Measurements from ENCODE around the gene MYG1.

DNA sequence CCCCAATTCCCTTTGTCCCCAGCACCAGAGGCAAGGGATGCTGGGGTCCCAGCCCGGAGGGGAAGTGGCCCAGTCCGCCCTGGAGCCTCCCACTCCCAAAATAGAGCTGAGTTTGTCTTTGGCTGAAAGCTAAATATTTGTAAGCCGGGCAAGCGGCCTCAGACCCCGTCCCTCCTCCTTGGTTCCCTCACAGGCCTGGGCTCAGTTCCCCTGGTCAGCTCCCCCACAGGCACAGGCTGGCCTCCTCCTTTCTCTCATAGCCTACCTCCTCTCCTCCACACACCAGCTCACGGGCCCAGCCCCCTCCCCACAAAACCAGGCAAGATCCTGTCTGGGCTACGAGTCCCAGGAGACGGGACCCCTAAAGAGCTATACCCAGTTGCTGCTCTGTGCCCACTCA, 35.3 kb downstream of the MYG1 start:
- TF ChIP-seq, protein P1, sequence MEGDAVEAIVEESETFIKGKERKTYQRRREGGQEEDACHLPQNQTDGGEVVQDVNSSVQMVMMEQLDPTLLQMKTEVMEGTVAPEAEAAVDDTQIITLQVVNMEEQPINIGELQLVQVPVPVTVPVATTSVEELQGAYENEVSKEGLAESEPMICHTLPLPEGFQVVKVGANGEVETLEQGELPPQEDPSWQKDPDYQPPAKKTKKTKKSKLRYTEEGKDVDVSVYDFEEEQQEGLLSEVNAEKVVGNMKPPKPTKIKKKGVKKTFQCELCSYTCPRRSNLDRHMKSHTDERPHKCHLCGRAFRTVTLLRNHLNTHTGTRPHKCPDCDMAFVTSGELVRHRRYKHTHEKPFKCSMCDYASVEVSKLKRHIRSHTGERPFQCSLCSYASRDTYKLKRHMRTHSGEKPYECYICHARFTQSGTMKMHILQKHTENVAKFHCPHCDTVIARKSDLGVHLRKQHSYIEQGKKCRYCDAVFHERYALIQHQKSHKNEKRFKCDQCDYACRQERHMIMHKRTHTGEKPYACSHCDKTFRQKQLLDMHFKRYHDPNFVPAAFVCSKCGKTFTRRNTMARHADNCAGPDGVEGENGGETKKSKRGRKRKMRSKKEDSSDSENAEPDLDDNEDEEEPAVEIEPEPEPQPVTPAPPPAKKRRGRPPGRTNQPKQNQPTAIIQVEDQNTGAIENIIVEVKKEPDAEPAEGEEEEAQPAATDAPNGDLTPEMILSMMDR (IDR thresholded peaks at IDR 0.05; ENCODE audit: extremely low read depth in 1 of 2, insufficient read depth in 1 of 2, low read depth in 1 of 2, low read length in 2 of 2), result no peak
- no peak for TF ChIP-seq POLR2A (IDR thresholded peaks at IDR 0.05; ENCODE audit: low read depth, low read length)

Measured in endothelial cell of umbilical vein (primary cell).